RWPE2 (cell line): ENCODE data around the gene TXNRD3.

ENCODE experiments used
- ATAC-seq: fragments of 200-7000 bp; cut with Tn5 transposase; 3 replicates; pipeline ENCODE4 v1.9.1; 2021; ENCODE audit warnings: low read depth
- DNase-seq: peaks from one replicate; pipeline ENCODE4 v3.0.0-alpha.2; 2020; ENCODE audit warnings: low spot score
- H3K27ac ChIP-seq: fragments of 450-650 bp; 2 replicates; pipeline ENCODE4 v1.5.1; 2017; ENCODE audit warnings: mild to moderate bottlenecking; ENCODE audit not compliant: poor library complexity, severe bottlenecking
- H3K27me3 ChIP-seq: fragments of 250-450 bp; sonication (Bioruptor Pico); 2 replicates; pipeline ENCODE4 v1.5.1; 2021; ENCODE audit warnings: mild to moderate bottlenecking, moderate library complexity; ENCODE audit not compliant: insufficient read depth, poor library complexity, severe bottlenecking
- H3K36me3 ChIP-seq: fragments of 250-450 bp; sonication (Bioruptor Pico); 2 replicates; pipeline ENCODE4 v1.5.1; 2020; ENCODE audit warnings: low read depth, mild to moderate bottlenecking, moderate library complexity
- H3K4me1 ChIP-seq: fragments of 250-450 bp; sonication (Bioruptor Pico); 2 replicates; pipeline ENCODE4 v1.5.1; 2021; ENCODE audit warnings: mild to moderate bottlenecking, moderate library complexity; ENCODE audit not compliant: insufficient read depth, poor library complexity, severe bottlenecking
- H3K4me3 ChIP-seq: fragments of 250-450 bp; sonication (Bioruptor Pico); 2 replicates; pipeline ENCODE4 v1.5.1; 2021; ENCODE audit warnings: mild to moderate bottlenecking, moderate library complexity; ENCODE audit not compliant: severe bottlenecking
- H3K9me3 ChIP-seq: fragments of 250-450 bp; sonication (Bioruptor Pico); 2 replicates; pipeline ENCODE4 v1.5.1; 2021; ENCODE audit warnings: mild to moderate bottlenecking, moderate library complexity; ENCODE audit not compliant: severe bottlenecking
- CTCF ChIP-seq: fragments of 450-650 bp; IDR thresholded peaks from one replicate; pipeline ENCODE4 v1.5.1; 2017; ENCODE audit warnings: mild to moderate bottlenecking, moderate library complexity; ENCODE audit not compliant: poor library complexity, severe bottlenecking

TXNRD3 gene

DNA sequence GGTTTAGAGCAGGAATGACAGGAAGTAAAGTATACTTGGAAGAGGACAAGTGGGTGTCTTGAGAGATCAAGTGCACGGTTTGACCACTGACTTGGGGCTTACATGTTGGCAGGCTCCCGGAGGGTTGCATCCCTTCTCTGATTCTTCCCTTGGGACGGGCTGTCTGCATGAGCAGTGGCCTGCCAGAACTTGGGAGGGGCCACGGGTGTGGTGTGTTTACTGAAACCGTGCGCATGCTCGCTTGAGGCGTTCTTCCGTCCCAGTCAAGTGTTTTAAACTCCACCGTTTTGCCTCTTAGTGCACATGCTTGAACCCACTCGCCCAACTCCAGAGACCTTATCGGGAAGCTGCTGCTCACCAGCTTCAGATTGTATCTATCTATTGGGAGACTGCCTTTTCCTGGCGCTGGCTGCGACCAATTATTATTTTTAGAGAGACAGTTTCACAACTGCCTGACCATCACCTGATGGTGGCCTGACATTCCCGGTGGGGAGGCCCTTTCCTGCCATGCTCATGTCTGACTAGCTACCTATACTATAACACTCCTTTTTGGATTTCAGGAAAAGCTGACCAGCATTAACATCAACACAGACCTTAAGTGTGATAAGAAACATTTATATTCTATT, 81.3 kb downstream of the TXNRD3 start:
- Histone ChIP-seq H3K27ac (no peak overlapping the region), H3K27me3 (no peaks in the 10 kb centered on the region), H3K4me3 (no peak overlapping the region), H3K36me3 (no peaks in the 10 kb centered on the region), H3K4me1 (no peaks in the 10 kb centered on the region), H3K9me3 (no peaks in the 10 kb centered on the region)
- ATAC-seq: no peak
- DNase-seq: no peak
- TF ChIP-seq CTCF: no peak

DNA sequence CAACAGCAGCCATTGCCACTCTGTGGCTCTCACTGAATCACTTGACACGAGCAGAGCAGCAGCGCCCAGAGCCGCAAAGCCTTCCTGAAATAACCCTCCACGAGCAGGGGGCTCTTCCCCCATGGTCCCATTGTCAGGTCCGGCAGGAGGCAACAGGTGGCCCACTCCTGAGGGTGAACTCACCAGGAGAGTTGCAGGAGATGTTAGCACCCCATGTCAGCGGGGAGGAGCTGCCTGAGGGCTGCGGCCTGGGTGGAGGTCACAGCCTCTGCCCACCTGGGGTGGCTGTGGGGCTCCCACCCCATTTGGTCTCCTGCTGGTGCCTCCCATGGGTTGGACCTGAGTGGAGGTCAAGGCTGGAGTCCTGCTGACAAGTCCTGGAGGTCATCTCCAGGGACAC, 83.8 kb downstream of the TXNRD3 start:
- Histone ChIP-seq H3K4me3 (no peak overlapping the region), H3K27me3 (peaks cover 5% of the 10 kb centered on the region), H3K36me3 (no peaks in the 10 kb centered on the region), H3K27ac (no peak overlapping the region), H3K4me1 (no peaks in the 10 kb centered on the region), H3K9me3 (no peaks in the 10 kb centered on the region)
- TF ChIP-seq CTCF: no peak
- no peak for ATAC-seq
- no peak for DNase-seq

DNA sequence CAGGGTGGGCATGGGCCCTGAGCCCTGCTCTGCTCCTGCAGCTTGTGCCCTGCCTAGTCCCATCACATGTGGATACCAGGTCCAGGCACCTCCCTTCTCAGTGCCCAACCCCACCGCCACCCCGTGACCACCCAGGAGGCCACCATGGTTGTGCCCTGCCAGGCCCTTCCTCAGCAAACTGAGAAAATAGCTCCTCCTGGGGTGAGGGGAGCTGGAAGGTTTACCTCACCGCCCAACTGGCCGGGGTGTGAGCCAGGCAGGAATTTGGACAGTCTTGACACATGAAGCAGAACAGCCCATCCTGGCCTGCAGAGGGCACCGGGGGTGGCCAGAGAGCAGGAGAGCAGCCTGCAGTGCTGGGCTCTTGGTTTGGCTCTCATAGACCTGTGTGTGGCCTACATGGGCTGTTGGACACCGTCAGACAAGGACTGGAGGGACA, 84.8 kb downstream of the TXNRD3 start:
- Histone ChIP-seq H3K9me3 (no peaks in the 10 kb centered on the region), H3K4me1 (no peaks in the 10 kb centered on the region), H3K27me3 (peaks cover 5% of the 10 kb centered on the region), H3K36me3 (no peaks in the 10 kb centered on the region), H3K4me3 (no peak overlapping the region), H3K27ac (no peak overlapping the region)
- TF ChIP-seq CTCF: no peak
- DNase-seq (no peak), ATAC-seq (no peak; the same call in 2 of the 3 replicates)

DNA sequence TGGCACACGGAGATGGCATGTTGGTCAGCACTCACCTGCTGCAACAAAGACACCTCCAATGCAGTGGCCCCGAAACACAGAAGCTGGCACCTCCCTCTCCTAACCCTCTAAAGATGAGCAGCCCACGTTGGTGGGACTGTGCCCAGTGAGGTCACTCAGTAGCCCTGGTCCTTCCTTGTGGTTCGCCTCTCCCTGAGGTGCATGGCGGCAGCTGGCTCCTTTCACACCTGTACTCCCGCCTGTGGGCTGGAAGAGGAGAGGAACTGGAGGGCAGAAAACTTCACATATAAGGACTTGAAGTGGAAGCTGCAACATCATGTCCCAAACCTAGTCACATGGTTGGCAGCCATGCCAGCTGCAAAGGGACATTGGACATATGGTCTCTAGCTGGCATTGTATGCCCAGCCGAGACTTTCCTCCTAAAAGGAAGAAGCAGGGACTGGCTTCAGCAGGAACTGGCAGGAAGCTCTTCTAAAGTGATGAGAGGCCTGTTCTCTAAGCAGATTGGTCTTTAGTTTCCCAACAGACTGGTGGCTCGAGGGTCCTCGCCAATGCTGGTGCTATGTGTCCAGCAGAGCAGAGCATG, 85.4 kb downstream of the TXNRD3 start:
- H3K4me3 ChIP-seq: no peak overlapping the region
- H3K9me3 ChIP-seq: no peaks in the 10 kb centered on the region
- DNase-seq: no peak
- no peak overlapping the region for H3K27ac ChIP-seq
- no peak for ATAC-seq
- no peak for TF ChIP-seq CTCF
- H3K4me1 ChIP-seq: no peaks in the 10 kb centered on the region
- peaks cover 5% of the 10 kb centered on the region for H3K27me3 ChIP-seq
- H3K36me3 ChIP-seq: no peaks in the 10 kb centered on the region

DNA sequence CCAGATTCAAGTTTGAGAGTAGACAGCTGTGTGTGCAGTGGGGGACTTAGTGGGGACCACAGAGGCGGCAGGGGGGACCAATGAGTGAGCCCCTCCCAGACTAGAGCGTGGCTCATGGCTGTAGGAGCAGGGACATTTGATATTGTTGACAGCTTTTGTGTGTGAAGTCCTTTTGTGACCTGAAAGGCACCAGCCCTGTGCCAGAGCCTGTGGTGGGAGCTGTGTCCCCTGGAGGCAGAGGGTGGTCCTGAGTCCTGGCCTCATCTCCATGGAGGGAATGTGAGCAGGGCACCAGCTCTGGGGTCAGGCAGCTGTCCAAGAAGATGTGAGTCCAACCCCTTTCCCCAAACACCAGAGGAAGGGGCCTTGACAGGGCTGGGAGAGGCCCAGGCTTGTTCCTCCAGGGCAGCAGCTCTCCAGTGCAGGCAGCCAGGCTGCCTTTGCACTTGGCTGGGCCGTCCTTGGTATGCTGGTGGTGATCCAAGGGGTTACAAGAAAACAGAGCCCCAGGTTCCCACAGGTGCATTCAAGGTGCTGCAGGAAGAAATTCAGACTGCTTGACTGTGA, 86.1 kb downstream of the TXNRD3 start:
- no peaks in the 10 kb centered on the region for H3K36me3 ChIP-seq
- no peak overlapping the region for H3K27ac ChIP-seq
- H3K4me3 ChIP-seq: no peak overlapping the region
- DNase-seq (no peak), ATAC-seq (no peak)
- H3K4me1 ChIP-seq: no peaks in the 10 kb centered on the region
- no peak for TF ChIP-seq CTCF
- H3K27me3 ChIP-seq: peaks cover 5% of the 10 kb centered on the region
- no peaks in the 10 kb centered on the region for H3K9me3 ChIP-seq
